Measurements from ENCODE around the gene TAMALIN.

The TAMALIN gene

DNA sequence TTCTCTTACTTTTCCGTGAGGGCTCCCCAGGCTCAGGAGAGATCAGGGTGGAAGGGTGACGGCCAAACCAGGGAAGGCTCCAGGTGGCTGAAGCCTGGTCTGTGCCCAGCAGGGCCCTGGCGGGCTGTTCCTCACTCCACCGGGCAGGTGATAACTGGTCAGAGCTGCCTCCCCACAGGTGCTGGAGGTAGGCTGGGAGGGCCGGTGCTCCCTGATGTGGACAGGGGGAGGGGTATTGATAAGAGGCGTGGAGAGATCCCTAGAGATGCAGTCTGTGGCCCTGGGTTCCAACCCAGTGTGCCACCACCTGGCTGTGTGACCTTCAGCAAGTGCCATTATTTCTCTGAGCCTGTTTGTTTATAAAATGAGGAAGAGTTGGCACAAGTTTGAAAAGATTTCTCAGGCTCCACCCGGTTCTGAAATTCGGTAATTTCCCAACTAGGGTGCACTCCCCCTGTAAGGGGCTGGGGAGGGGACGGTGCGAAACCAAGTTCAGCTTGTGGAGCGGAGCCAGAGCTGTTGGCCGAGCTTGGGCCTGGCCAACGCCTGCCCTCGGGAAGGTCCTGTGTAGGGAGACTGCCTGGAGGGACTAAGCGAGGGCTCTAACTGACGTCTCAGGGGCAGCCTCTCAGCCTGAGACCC lies 43.5 kb downstream of the TAMALIN start:
- peaks cover 3% of the 10 kb centered on the region for H3K36me3 ChIP-seq
- no peaks in the 10 kb centered on the region for H3K27me3 ChIP-seq
- H3K9me3 ChIP-seq = no peaks in the 10 kb centered on the region
- peak overlapping the region; percentile 74 for H3K4me3 ChIP-seq (ENCODE audit: low read depth, low read length)
- no peak for DNase-seq
- H3K4me1 ChIP-seq = peaks cover 6% of the 10 kb centered on the region; the same call in 1 of the 2 replicates
- TF ChIP-seq, protein P1, sequence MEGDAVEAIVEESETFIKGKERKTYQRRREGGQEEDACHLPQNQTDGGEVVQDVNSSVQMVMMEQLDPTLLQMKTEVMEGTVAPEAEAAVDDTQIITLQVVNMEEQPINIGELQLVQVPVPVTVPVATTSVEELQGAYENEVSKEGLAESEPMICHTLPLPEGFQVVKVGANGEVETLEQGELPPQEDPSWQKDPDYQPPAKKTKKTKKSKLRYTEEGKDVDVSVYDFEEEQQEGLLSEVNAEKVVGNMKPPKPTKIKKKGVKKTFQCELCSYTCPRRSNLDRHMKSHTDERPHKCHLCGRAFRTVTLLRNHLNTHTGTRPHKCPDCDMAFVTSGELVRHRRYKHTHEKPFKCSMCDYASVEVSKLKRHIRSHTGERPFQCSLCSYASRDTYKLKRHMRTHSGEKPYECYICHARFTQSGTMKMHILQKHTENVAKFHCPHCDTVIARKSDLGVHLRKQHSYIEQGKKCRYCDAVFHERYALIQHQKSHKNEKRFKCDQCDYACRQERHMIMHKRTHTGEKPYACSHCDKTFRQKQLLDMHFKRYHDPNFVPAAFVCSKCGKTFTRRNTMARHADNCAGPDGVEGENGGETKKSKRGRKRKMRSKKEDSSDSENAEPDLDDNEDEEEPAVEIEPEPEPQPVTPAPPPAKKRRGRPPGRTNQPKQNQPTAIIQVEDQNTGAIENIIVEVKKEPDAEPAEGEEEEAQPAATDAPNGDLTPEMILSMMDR (IDR thresholded peaks at IDR 0.05; ENCODE audit: low read depth, low read length) = no peak

DNA sequence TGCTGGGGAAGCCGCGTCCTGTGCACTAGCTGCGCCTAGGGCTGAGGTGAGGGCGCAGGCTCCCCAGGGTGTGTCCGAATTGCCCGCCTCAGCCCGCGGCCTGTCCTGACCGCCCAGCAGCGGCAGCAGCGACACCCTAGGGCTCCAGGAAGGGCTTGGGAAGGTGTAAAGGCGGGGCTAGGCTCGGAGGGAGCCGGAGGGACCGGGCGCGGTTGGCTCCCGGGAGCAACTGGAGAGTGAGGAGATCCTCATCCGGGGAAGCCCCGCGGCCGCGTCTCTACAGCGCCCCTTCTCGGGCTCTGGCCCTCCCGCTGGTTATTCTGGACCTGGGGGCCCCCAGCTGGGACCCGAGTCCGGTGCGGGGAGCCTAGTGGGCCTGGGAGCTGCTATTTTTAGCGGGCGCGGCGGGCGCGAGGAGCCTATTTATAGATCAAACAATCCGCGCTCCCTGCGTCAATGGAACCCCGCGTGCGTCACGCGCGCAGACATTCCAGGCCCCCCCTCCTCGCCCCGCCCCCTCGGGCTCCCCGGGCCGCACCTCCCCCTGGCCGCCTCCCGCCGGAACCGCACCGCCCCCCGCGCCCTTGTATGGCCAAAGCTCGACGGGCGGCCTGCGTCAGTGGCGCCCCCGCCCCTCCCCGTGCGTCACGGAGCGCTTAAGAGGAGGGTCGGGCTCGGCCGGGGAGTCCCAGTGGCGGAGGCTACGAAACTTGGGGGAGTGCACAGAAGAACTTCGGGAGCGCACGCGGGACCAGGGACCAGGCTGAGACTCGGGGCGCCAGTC lies 44.2 kb downstream of the TAMALIN start, which contains the start of gene NR4A1:
NR4A1 (plus strand) TSS at position 685 of the 784 bp plus-strand sequence. CDS start 2,887 bp downstream, outside the sequence.
- Histone ChIP-seq H3K9me3 (no peaks in the 10 kb centered on the region), H3K4me3 (ENCODE audit: low read depth, low read length) (peak within 1 kb of the TSS; percentile 74), H3K27me3 (no peaks in the 10 kb centered on the region), H3K36me3 (peaks cover 3% of the 10 kb centered on the region), H3K4me1 (peaks cover 6% of the 10 kb centered on the region; the same call in 1 of the 2 replicates)
- TF ChIP-seq, protein P1 (IDR thresholded peaks at IDR 0.05; ENCODE audit: low read depth, low read length) = peak; percentile 15
- DNase-seq = peak; percentile 96

DNA sequence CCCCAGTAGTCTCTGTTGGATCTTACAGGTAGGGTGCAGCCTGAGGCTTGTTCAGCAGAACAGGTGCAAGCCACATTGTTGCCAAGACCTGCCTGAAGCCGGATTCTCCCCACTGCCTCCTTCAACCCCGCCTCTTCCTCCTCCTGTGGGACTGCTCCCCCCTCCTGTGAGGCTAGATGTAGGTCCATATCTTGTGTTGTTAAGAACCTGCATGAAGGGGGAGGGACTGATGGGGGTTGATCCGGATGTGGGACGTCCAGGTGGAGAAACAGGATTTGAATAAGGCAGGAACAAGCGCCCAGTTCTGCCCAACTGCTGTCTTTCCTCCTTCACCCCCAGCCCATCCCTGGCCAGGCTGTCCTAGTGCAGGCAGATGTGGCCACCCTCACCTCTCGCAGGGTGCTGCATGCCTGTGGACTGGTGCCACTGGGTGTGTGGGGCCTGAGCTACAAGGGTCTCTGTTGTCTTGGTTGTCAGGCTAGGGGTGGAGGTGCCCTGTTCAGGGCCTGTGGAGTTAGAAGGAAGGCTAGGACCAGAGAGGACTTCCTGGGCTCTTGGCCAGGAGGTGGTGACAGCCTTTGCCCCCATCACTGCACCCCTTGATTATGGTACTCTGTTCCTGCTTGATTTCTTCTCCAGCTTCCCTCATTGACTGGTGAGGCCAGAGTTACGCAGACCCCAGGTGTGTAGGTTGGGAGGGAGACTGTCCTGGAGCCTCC lies 45.9 kb downstream of the TAMALIN start:
- H3K4me3 ChIP-seq (ENCODE audit: low read depth, low read length) = no peak overlapping the region

DNA sequence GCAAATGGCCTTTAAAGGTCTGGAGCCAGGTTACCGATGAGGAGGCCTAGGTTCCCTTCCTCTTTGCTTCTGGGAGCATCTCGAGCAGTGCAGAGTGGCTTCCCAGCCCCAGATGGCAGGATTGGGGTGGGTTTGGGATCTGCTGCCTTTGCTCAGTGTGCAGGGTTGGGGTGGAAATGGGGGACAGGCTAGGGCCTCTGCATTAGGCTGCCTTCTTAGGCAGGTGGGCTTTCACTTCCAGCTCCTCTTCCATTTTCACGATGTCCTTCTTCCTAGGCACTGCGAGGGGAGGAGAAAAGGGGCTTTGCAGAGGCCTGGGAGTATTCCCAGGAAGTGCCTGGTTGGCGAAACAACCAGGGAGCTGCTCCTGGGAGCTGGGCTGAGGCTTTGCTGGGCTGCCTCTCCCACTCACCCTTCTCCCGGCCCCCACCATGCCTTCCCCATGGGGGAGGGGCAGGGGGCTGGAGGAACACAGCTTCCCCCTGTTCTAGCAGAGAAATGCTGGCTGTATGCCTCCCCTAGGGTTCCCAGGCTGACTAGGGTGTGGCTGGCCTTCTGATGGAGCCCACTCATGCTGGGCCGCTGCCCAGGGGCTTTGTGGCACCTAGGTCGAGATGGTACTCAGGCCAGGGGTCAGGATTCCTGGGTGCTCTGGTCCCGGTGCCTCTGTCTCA lies 46.9 kb downstream of the TAMALIN start:
- Histone ChIP-seq H3K36me3 (peaks cover 20% of the 10 kb centered on the region), H3K4me1 (peaks cover 15% of the 10 kb centered on the region), H3K27me3 (no peaks in the 10 kb centered on the region), H3K9me3 (no peaks in the 10 kb centered on the region), H3K4me3 (ENCODE audit: low read depth, low read length) (no peak overlapping the region)
- no peak for DNase-seq
- TF ChIP-seq, protein P1 (IDR thresholded peaks at IDR 0.05; ENCODE audit: low read depth, low read length) = no peak

More for the DNA sequence above, 45.9 kb downstream of the TAMALIN start:
- TF ChIP-seq, protein P1 (IDR thresholded peaks at IDR 0.05; ENCODE audit: low read depth, low read length) = no peak
- no peak for DNase-seq
- H3K4me1 ChIP-seq = peaks cover 6% of the 10 kb centered on the region; the same call in 1 of the 2 replicates
- H3K27me3 ChIP-seq = no peaks in the 10 kb centered on the region
- H3K36me3 ChIP-seq = peaks cover 12% of the 10 kb centered on the region
- H3K9me3 ChIP-seq = no peaks in the 10 kb centered on the region

DNA sequence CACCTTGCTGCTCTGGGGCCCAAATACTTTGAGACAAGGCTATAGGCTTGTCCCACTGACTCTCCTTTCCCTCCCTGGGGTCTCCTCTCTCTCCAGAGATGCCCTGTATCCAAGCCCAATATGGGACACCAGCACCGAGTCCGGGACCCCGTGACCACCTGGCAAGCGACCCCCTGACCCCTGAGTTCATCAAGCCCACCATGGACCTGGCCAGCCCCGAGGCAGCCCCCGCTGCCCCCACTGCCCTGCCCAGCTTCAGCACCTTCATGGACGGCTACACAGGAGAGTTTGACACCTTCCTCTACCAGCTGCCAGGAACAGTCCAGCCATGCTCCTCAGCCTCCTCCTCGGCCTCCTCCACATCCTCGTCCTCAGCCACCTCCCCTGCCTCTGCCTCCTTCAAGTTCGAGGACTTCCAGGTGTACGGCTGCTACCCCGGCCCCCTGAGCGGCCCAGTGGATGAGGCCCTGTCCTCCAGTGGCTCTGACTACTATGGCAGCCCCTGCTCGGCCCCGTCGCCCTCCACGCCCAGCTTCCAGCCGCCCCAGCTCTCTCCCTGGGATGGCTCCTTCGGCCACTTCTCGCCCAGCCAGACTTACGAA lies 47.6 kb downstream of the TAMALIN start:
- TF ChIP-seq, protein P1 (IDR thresholded peaks at IDR 0.05; ENCODE audit: low read depth, low read length) = no peak
- DNase-seq = no peak
- peaks cover 20% of the 10 kb centered on the region for H3K4me1 ChIP-seq
- no peaks in the 10 kb centered on the region for H3K27me3 ChIP-seq
- peaks cover 25% of the 10 kb centered on the region for H3K36me3 ChIP-seq
- no peaks in the 10 kb centered on the region for H3K9me3 ChIP-seq
- no peak overlapping the region for H3K4me3 ChIP-seq (ENCODE audit: low read depth, low read length)

Measured in BE2C (cell line).